T47D (cell line): Measurements from ENCODE around the gene CLIC2.
"Not testable (repeated sequence)": the region's sequence is repeated elsewhere in the genome, so short reads cannot be mapped to it uniquely, and the experiment has no call there.

Experiments
- DNase-seq, 2 experiments: peaks; one replicate each; pipeline versions ENCODE4 v3.0.0 to v3.0.0-alpha.2; 2011 to 2012; ENCODE audit warnings: low read depth in 1 of 2, low spot score in 1 of 2
- JUND ChIP-seq: IDR thresholded peaks from 2 replicates; pipeline ENCODE4 v1.6.1; 2012; ENCODE audit warnings: low read depth
- in situ Hi-C: cut with HindIII; loops from 2 replicates; pipeline ENCODE4 v1.10.0; 2016; ENCODE audit warnings: low sequenced_read_pairs, low pct_unique_long_range_greater_than_20kb

The CLIC2 gene

GRCh38 chrX:155314260-155314659 lies 20.2 kb downstream of the CLIC2 start:
- TF ChIP-seq JUND: no peak
- DNase-seq: peak in 1 of 2 experiments; percentile 2
- in situ Hi-C loops: no loop called here

GRCh38 chrX:155313766-155314165 lies 20.6 kb downstream of the CLIC2 start:
- peak in 1 of 2 experiments; percentile 3 for DNase-seq
- no peak for TF ChIP-seq JUND
- in situ Hi-C loops: no loop called here

- no peak for TF ChIP-seq JUND
- in situ Hi-C loops: no loop called here
- DNase-seq: no peak
Measured at GRCh38 chrX:155293771-155294170, 40.6 kb downstream of the CLIC2 start.

- no peak for TF ChIP-seq JUND
- no peak for DNase-seq
- in situ Hi-C loops: no loop called here
Measured at GRCh38 chrX:155279873-155280272, 54.5 kb downstream of the CLIC2 start.

- no peak for DNase-seq
- in situ Hi-C loops: no loop called here
- TF ChIP-seq JUND: no peak
Measured at GRCh38 chrX:155270969-155271368, 63.4 kb downstream of the CLIC2 start.

- DNase-seq, in situ Hi-C loops: not testable (repeated sequence)
Measured at GRCh38 chrX:155267995-155268394, 66.4 kb downstream of the CLIC2 start.

GRCh38 chrX:155266439-155266838 lies 68.0 kb downstream of the CLIC2 start:
- in situ Hi-C loops: no loop called here
- no peak for TF ChIP-seq JUND
- no peak for DNase-seq

GRCh38 chrX:155263854-155264628 lies 70.4 kb downstream of the CLIC2 start, which contains the start of gene RAB39B:
Gene RAB39B (minus strand): TSS chrX:155264491. CDS start chrX:155264288, 203 bp downstream.
- peak; percentile 2 to 58 for DNase-seq
- TF ChIP-seq JUND: no peak
- in situ Hi-C loops: no loop called here

- no peak for DNase-seq
- TF ChIP-seq JUND: no peak
- in situ Hi-C loops: no loop called here
Measured at GRCh38 chrX:155262970-155263754, 71.3 kb downstream of the CLIC2 start.

- peak in 1 of 2 experiments; percentile 46 for DNase-seq
- in situ Hi-C loops: no loop called here
- TF ChIP-seq JUND: no peak
Measured at GRCh38 chrX:155259752-155260151, 74.7 kb downstream of the CLIC2 start.

- in situ Hi-C loops: no loop called here
- DNase-seq: no peak
- TF ChIP-seq JUND: no peak
Measured at GRCh38 chrX:155251391-155251790, 83.0 kb downstream of the CLIC2 start.

GRCh38 chrX:155247497-155247896 lies 86.9 kb downstream of the CLIC2 start:
- DNase-seq: no peak
- in situ Hi-C loops: no loop called here
- no peak for TF ChIP-seq JUND

GRCh38 chrX:155246748-155247147 lies 87.7 kb downstream of the CLIC2 start:
- in situ Hi-C loops: no loop called here
- TF ChIP-seq JUND: no peak
- no peak for DNase-seq

GRCh38 chrX:155242300-155242699 lies 92.1 kb downstream of the CLIC2 start:
- no peak for TF ChIP-seq JUND
- in situ Hi-C loops: no loop called here
- DNase-seq: no peak
